ENCODE data around the gene NPPC.
"Not testable (repeated sequence)": the region's sequence is repeated elsewhere in the genome, so short reads cannot be mapped to it uniquely, and the experiment has no call there.

NPPC gene

GRCh38 chr2:231882646-231883045 is 43.5 kb downstream of the NPPC start:
- no peaks in the 10 kb centered on the region for H3K27me3 ChIP-seq (ENCODE audit: low read length)
- H3K27ac ChIP-seq (ENCODE audit: low read depth, low read length) = no peak overlapping the region
- no peak overlapping the region for H3K9ac ChIP-seq (ENCODE audit: low read length)
- no peak overlapping the region for H3K4me3 ChIP-seq (ENCODE audit: insufficient read depth, low read length, poor library complexity, severe bottlenecking)
- H3K4me2 ChIP-seq (ENCODE audit: low read depth, low read length, poor library complexity, severe bottlenecking) = no peak overlapping the region
- H3K79me2 ChIP-seq (ENCODE audit: insufficient read depth, low read length) = no peaks in the 10 kb centered on the region
- H3F3A ChIP-seq (ENCODE audit: insufficient read depth) = no peaks in the 10 kb centered on the region
- no peak for TF ChIP-seq EZH2phosphoT487 (conservative IDR thresholded peaks at IDR 0.05; ENCODE audit: low read length)
- no peak for TF ChIP-seq CTCF (IDR thresholded peaks at IDR 0.05; ENCODE audit: insufficient read depth, low read length, poor library complexity, severe bottlenecking)
- no peak overlapping the region for H2AFZ ChIP-seq (ENCODE audit: low read depth, low read length, severe bottlenecking)
- H3K9me2 ChIP-seq (replicated peaks; ENCODE audit: insufficient read depth, low read length) = no peaks in the 10 kb centered on the region
- H3K36me3 ChIP-seq (ENCODE audit: low read length) = no peaks in the 10 kb centered on the region
- no peaks in the 10 kb centered on the region for H4K20me1 ChIP-seq (ENCODE audit: low read depth, low read length)
- H3K9me3 ChIP-seq (ENCODE audit: insufficient read depth, low read length) = no peaks in the 10 kb centered on the region

GRCh38 chr2:231880371-231880770 is 45.8 kb downstream of the NPPC start:
- not testable (repeated sequence) for H3K79me2 ChIP-seq (ENCODE audit: insufficient read depth, low read length); H4K20me1 ChIP-seq (ENCODE audit: low read depth, low read length); H3F3A ChIP-seq (ENCODE audit: insufficient read depth); H2AFZ ChIP-seq (ENCODE audit: low read depth, low read length, severe bottlenecking); H3K27ac ChIP-seq (ENCODE audit: low read depth, low read length); H3K4me2 ChIP-seq (ENCODE audit: low read depth, low read length, poor library complexity, severe bottlenecking); H3K9me2 ChIP-seq (replicated peaks; ENCODE audit: insufficient read depth, low read length); H3K9me3 ChIP-seq (ENCODE audit: insufficient read depth, low read length); H3K27me3 ChIP-seq (ENCODE audit: low read length); H3K9ac ChIP-seq (ENCODE audit: low read length); H3K36me3 ChIP-seq (ENCODE audit: low read length); H3K4me3 ChIP-seq (ENCODE audit: insufficient read depth, low read length, poor library complexity, severe bottlenecking)

- no peaks in the 10 kb centered on the region for H3K36me3 ChIP-seq (ENCODE audit: low read length)
- no peak for TF ChIP-seq CTCF (IDR thresholded peaks at IDR 0.05; ENCODE audit: insufficient read depth, low read length, poor library complexity, severe bottlenecking)
- H3F3A ChIP-seq (ENCODE audit: insufficient read depth) = no peaks in the 10 kb centered on the region
- no peak overlapping the region for H3K27ac ChIP-seq (ENCODE audit: low read depth, low read length)
- H3K9me2 ChIP-seq (replicated peaks; ENCODE audit: insufficient read depth, low read length) = no peaks in the 10 kb centered on the region
- H3K79me2 ChIP-seq (ENCODE audit: insufficient read depth, low read length) = no peaks in the 10 kb centered on the region
- H3K27me3 ChIP-seq (ENCODE audit: low read length) = no peaks in the 10 kb centered on the region
- H3K9ac ChIP-seq (ENCODE audit: low read length) = no peak overlapping the region
- no peak overlapping the region for H3K4me2 ChIP-seq (ENCODE audit: low read depth, low read length, poor library complexity, severe bottlenecking)
- H2AFZ ChIP-seq (ENCODE audit: low read depth, low read length, severe bottlenecking) = no peak overlapping the region
- no peaks in the 10 kb centered on the region for H3K9me3 ChIP-seq (ENCODE audit: insufficient read depth, low read length)
- no peak overlapping the region for H3K4me3 ChIP-seq (ENCODE audit: insufficient read depth, low read length, poor library complexity, severe bottlenecking)
- no peaks in the 10 kb centered on the region for H4K20me1 ChIP-seq (ENCODE audit: low read depth, low read length)
Observed at GRCh38 chr2:231879216-231879615, 47.0 kb downstream of the NPPC start.

- no peaks in the 10 kb centered on the region for H3K79me2 ChIP-seq (ENCODE audit: insufficient read depth, low read length)
- no peaks in the 10 kb centered on the region for H3K9me2 ChIP-seq (replicated peaks; ENCODE audit: insufficient read depth, low read length)
- no peak overlapping the region for H3K4me2 ChIP-seq (ENCODE audit: low read depth, low read length, poor library complexity, severe bottlenecking)
- no peak overlapping the region for H3K4me3 ChIP-seq (ENCODE audit: insufficient read depth, low read length, poor library complexity, severe bottlenecking)
- no peak overlapping the region for H3K9ac ChIP-seq (ENCODE audit: low read length)
- no peak overlapping the region for H3K27ac ChIP-seq (ENCODE audit: low read depth, low read length)
- no peak for TF ChIP-seq CTCF (IDR thresholded peaks at IDR 0.05; ENCODE audit: insufficient read depth, low read length, poor library complexity, severe bottlenecking)
- TF ChIP-seq EZH2phosphoT487 (conservative IDR thresholded peaks at IDR 0.05; ENCODE audit: low read length) = no peak
- H3K27me3 ChIP-seq (ENCODE audit: low read length) = no peaks in the 10 kb centered on the region
- no peaks in the 10 kb centered on the region for H3K9me3 ChIP-seq (ENCODE audit: insufficient read depth, low read length)
- no peaks in the 10 kb centered on the region for H3K36me3 ChIP-seq (ENCODE audit: low read length)
- H2AFZ ChIP-seq (ENCODE audit: low read depth, low read length, severe bottlenecking) = no peak overlapping the region
- H4K20me1 ChIP-seq (ENCODE audit: low read depth, low read length) = no peaks in the 10 kb centered on the region
- H3F3A ChIP-seq (ENCODE audit: insufficient read depth) = no peaks in the 10 kb centered on the region
Observed at GRCh38 chr2:231877533-231878456, 48.4 kb downstream of the NPPC start.
